GM23338 (cell line): ENCODE measurements around the gene INS. TPM values are rescaled to one million over a fixed set of nuclear protein-coding genes. Genes with fewer than 3 reads are reported as not detected.

Source experiments
- ATAC-seq: fragments of 200-7000 bp; cut with Tn5 transposase; 3 replicates; pipeline ENCODE4 v1.9.1; 2020
- DNase-seq: peaks from one replicate; pipeline ENCODE4 v3.0.0-alpha.2; 2015; ENCODE audit warnings: low spot score
- H2AFZ ChIP-seq: fragments of 200-600 bp; sonication (generic); 2 replicates; pipeline ENCODE4 v1.8.0; 2016; ENCODE audit warnings: antibody characterized with exemption, mild to moderate bottlenecking, moderate library complexity
- H3F3A ChIP-seq: fragments of 200-600 bp; sonication (generic); replicated peaks from 2 replicates; pipeline ENCODE4 v1.8.0; 2017; ENCODE audit warnings: antibody characterized with exemption, mixed run types, low read depth
- H3K27ac ChIP-seq: fragments of 200-600 bp; sonication (generic); 2 replicates; pipeline ENCODE4 v1.6.1; 2016; ENCODE audit warnings: low read depth
- H3K27me3 ChIP-seq: fragments of 200-600 bp; sonication (generic); 2 replicates; pipeline ENCODE4 v1.8.0; 2016; ENCODE audit warnings: mild to moderate bottlenecking, mixed run types, moderate library complexity; ENCODE audit not compliant: insufficient read depth
- H3K36me3 ChIP-seq: fragments of 200-600 bp; sonication (generic); 2 replicates; pipeline ENCODE4 v1.8.0; 2016; ENCODE audit warnings: mild to moderate bottlenecking; ENCODE audit not compliant: insufficient read depth
- H3K4me1 ChIP-seq: fragments of 200-600 bp; sonication (generic); 2 replicates; pipeline ENCODE4 v1.8.0; 2016; ENCODE audit warnings: mild to moderate bottlenecking, moderate library complexity; ENCODE audit not compliant: insufficient read depth
- H3K4me2 ChIP-seq: fragments of 200-600 bp; sonication (generic); 2 replicates; pipeline ENCODE4 v1.7.1; 2017; ENCODE audit warnings: mixed run types
- H3K4me3 ChIP-seq: fragments of 200-600 bp; sonication (generic); 2 replicates; pipeline ENCODE4 v1.6.1; 2016; ENCODE audit warnings: mixed run types
- H3K79me2 ChIP-seq: fragments of 200-600 bp; sonication (generic); replicated peaks from 2 replicates; pipeline ENCODE4 v1.8.0; 2017; ENCODE audit warnings: mild to moderate bottlenecking; ENCODE audit not compliant: insufficient read depth
- H3K9me2 ChIP-seq: fragments of 200-600 bp; sonication (generic); 2 replicates; pipeline ENCODE4 v1.8.0; 2017; ENCODE audit not compliant: insufficient read depth
- H4K20me1 ChIP-seq: fragments of 200-600 bp; sonication (generic); replicated peaks from 2 replicates; pipeline ENCODE4 v1.8.0; 2017; ENCODE audit warnings: mild to moderate bottlenecking; ENCODE audit not compliant: insufficient read depth
- H3K27ac Mint-ChIP-seq: 2 replicates; pipeline ENCODE4 v1.8.0; 2020; ENCODE audit warnings: inconsistent platforms, mild to moderate bottlenecking, moderate library complexity, mixed read lengths
- H3K27me3 Mint-ChIP-seq: 3 replicates; pipeline ENCODE4 v1.8.0; 2022; ENCODE audit warnings: low read depth, mild to moderate bottlenecking, moderate library complexity, mixed read lengths, inconsistent platforms; ENCODE audit not compliant: insufficient read depth, poor library complexity
- H3K36me3 Mint-ChIP-seq: 3 replicates; pipeline ENCODE4 v1.8.0; 2021; ENCODE audit warnings: low read depth, mild to moderate bottlenecking, inconsistent platforms, moderate library complexity, mixed read lengths
- H3K4me1 Mint-ChIP-seq: 3 replicates; pipeline ENCODE4 v1.8.0; 2020; ENCODE audit warnings: mild to moderate bottlenecking, inconsistent platforms, mixed read lengths
- H3K4me3 Mint-ChIP-seq: 3 replicates; pipeline ENCODE4 v1.8.0; 2021; ENCODE audit warnings: moderate library complexity, mild to moderate bottlenecking, inconsistent platforms, mixed read lengths
- H3K9me3 Mint-ChIP-seq: 3 replicates; pipeline ENCODE4 v1.8.0; 2020; ENCODE audit warnings: moderate library complexity, mild to moderate bottlenecking, inconsistent platforms, mixed read lengths
- CTCF ChIP-seq, 2 experiments: fragments of 200-600 bp in 1 of 2; sonication (generic) in 1 of 2; conservative IDR thresholded peaks; 2 replicates each; pipeline versions ENCODE4 v1.5.1 to v1.6.1; 2016 to 2017; ENCODE audit warnings: antibody characterized with exemption in 2 of 2, low read depth in 2 of 2, mild to moderate bottlenecking in 2 of 2, moderate library complexity in 1 of 2
- ETS1 ChIP-seq: IDR thresholded peaks from 2 replicates; pipeline ENCODE4 v1.6.1; 2016; ENCODE audit warnings: antibody characterized with exemption
- EZH2 ChIP-seq: fragments of 200-600 bp; sonication (generic); IDR thresholded peaks from one replicate; pipeline ENCODE4 v1.8.0; 2017; ENCODE audit warnings: antibody characterized with exemption, mild to moderate bottlenecking, low read depth; ENCODE audit not compliant: unreplicated experiment
- NANOG ChIP-seq: IDR thresholded peaks from 2 replicates; pipeline ENCODE4 v1.6.1; 2016; ENCODE audit warnings: antibody characterized with exemption, borderline replicate concordance
- POLR2AphosphoS5 ChIP-seq: IDR thresholded peaks from 2 replicates; pipeline ENCODE4 v1.6.1; 2016; ENCODE audit warnings: antibody characterized with exemption, low read depth
- REST ChIP-seq: IDR thresholded peaks from one replicate; pipeline ENCODE4 v1.6.1; 2018; ENCODE audit warnings: antibody characterized with exemption; ENCODE audit not compliant: unreplicated experiment
- ZNF331 ChIP-seq: fragments of 250-450 bp; sonication (Bioruptor Pico); IDR thresholded peaks from 2 replicates; pipeline ENCODE4 v1.5.0; 2020; ENCODE audit warnings: low read depth, mild to moderate bottlenecking, moderate library complexity
- ZNF462 ChIP-seq: fragments of 250-450 bp; sonication (Bioruptor Pico); IDR thresholded peaks from 2 replicates; pipeline ENCODE4 v1.5.0; 2020; ENCODE audit warnings: mild to moderate bottlenecking, moderate library complexity
- polyA plus RNA-seq: library from polyadenylated mRNA; unstranded; fragments of >200 nt; fragmentation: Nextera tagmentation; extraction: Ambion mirVana; gene quantifications from 2 replicates; pipeline ENCODE4 v1.2.1, GENCODE V29; 2016
- total RNA-seq: library from RNA; depleted of rRNA; stranded (reverse); fragments of >200 nt; shearing (Covaris generic); gene quantifications from 2 replicates; pipeline ENCODE4 v1.2.3, GENCODE V29; 2014

Gene INS
- total and polyA plus RNA-seq, 2 experiments from 2014 or later = not detected

- TF ChIP-seq REST (no peak), NANOG (no peak), ZNF331 (CRISPR knock-in tag) (no peak), EZH2 (no peak), ETS1 (no peak)
These were observed 16.3 kb downstream of the INS start (continued) for GRCh38 chr11:2144544-2145248.

GRCh38 chr11:2143799-2144543, 17.0 kb downstream of the INS start:
- H2AFZ ChIP-seq = no peak overlapping the region
- Mint-ChIP-seq H3K27ac (no peak overlapping the region), H3K4me1 (peaks cover 9% of the 10 kb centered on the region; the same call in 2 of the 3 replicates), H3K4me3 (peak overlapping the region; percentile 55), H3K9me3 (peaks cover 6% of the 10 kb centered on the region; the same call in 1 of the 3 replicates), H3K36me3 (no peaks in the 10 kb centered on the region), H3K27me3 (peaks cover 89% of the 10 kb centered on the region)
- no peaks in the 10 kb centered on the region for H3K36me3 ChIP-seq
- peaks cover 15% of the 10 kb centered on the region for H4K20me1 ChIP-seq
- H3K4me2 ChIP-seq = peak overlapping the region; percentile 76
- H3F3A ChIP-seq = no peaks in the 10 kb centered on the region; the same call in 1 of the 2 replicates
- peaks cover 11% of the 10 kb centered on the region; the same call in 1 of the 2 replicates for H3K4me1 ChIP-seq
- peak overlapping the region; percentile 47 for H3K4me3 ChIP-seq
- peaks cover 96% of the 10 kb centered on the region for H3K27me3 ChIP-seq
- no peak overlapping the region for H3K27ac ChIP-seq
- ATAC-seq (peak; percentile 14), DNase-seq (peak; percentile 35)
- H3K9me2 ChIP-seq = no peaks in the 10 kb centered on the region
- H3K79me2 ChIP-seq = no peaks in the 10 kb centered on the region
- TF ChIP-seq ETS1 (no peak), EZH2 (peak; percentile 99), ZNF462 (no peak), POLR2AphosphoS5 (no peak), CTCF (conservative IDR thresholded peaks at IDR 0.05; ENCODE audit: low read depth in 2 of 2) (peak in 1 of 2 experiments; percentile 22; a peak in 1 of 4 replicates)
